ENCODE data around the gene ATF7IP2. TPM values are rescaled to one million over a fixed set of nuclear protein-coding genes. Genes with fewer than 3 reads are reported as not detected.
A peak's percentile ranks its signal among the peaks of the same experiment; 100 is the strongest.

ATF7IP2 gene
- total and polyA plus RNA-seq, 4 donors: 4.9 to 21.2 (median 12.5) TPM

DNA sequence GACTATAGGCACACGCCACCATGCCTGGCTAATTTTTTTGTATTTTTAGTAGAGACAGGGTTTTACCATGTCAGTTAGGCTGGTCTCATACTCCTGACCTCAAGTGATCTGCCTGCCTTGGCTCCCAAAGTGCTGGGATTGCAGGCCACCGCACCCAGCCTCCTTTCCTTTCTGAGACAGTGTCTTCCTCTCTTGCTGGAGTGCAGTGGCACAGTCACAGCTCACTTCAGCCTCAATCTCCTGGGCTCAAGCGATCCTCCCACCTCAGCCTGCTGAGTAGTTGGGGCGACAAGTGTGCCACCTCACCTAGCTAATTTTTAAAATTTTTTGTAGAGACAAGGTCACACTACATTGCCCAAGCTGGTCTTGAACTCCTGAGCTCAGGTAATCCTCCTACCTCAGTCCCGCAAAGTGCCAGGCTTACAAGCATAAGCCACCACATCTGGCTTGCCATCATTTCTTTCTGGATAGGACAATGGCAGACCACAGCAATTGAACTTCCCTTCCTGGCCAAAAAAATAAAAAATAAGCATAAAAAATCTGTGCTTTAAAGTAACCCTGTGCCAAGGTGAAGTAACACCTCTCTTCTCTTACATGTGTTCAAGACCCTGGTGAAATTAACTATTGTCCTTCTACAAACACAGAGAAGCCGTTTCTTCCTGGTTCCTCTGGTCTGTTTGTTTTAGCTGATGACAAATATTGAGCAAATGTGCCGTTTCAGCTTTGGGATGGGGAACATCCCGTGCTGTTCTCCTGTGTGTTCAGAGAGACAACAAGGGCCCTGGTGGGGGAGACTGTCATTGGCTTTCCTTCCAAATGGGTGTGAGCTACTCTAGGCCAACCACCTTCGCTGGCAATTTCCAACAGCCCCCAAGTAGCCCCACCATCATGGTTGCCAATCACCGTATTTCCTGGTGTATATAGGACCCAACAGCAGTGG lies 134.3 kb downstream of the ATF7IP2 start:
- Histone ChIP-seq H3K27ac (ENCODE audit: low read depth in 1 of 2, low read length in 2 of 2) (no peak overlapping the region), H3K27me3 (ENCODE audit: control insufficient read depth in 1 of 2, insufficient read depth in 2 of 2, low read length in 1 of 2) (no peaks in the 10 kb centered on the region), H3K9me3 (ENCODE audit: control insufficient read depth, low read length) (no peaks in the 10 kb centered on the region), H3K4me3 (ENCODE audit: low read length in 2 of 2) (no peak overlapping the region), H3K4me1 (ENCODE audit: control insufficient read depth in 1 of 2, insufficient read depth in 2 of 2, low read length in 2 of 2) (peaks cover 0 to 4% of the 10 kb centered on the region in 2 donors), H3K36me3 (ENCODE audit: control insufficient read depth in 1 of 2, insufficient read depth in 2 of 2, low read length in 1 of 2) (peaks cover 1 to 3% of the 10 kb centered on the region in 2 donors)
- intact Hi-C loops (cut with DNase I): loop anchor here (2.0 to 5.0 kb wide), 3 partner anchors 57 to 392 kb away; no protein-coding TSS in a partner anchor
- ATAC-seq (ENCODE audit: low FRiP score): no peak
- DNase-seq: no peak
- 83 to 84% methylated on average over 10 of the region's 10 CpGs for WGBS, 2 donors

GRCh38 chr16:10520869-10521578 lies 135.2 kb downstream of the ATF7IP2 start:
- Histone ChIP-seq H3K36me3 (ENCODE audit: control insufficient read depth in 1 of 2, insufficient read depth in 2 of 2, low read length in 1 of 2) (peaks cover 1 to 6% of the 10 kb centered on the region in 2 donors), H3K27me3 (ENCODE audit: control insufficient read depth in 1 of 2, insufficient read depth in 2 of 2, low read length in 1 of 2) (no peaks in the 10 kb centered on the region), H3K4me3 (ENCODE audit: low read length in 2 of 2) (no peak overlapping the region), H3K4me1 (ENCODE audit: control insufficient read depth in 1 of 2, insufficient read depth in 2 of 2, low read length in 2 of 2) (peaks cover 0 to under 1% of the 10 kb centered on the region in 2 donors), H3K9me3 (ENCODE audit: control insufficient read depth, low read length) (no peaks in the 10 kb centered on the region), H3K27ac (ENCODE audit: low read depth in 1 of 2, low read length in 2 of 2) (no peak overlapping the region)
- intact Hi-C loops (cut with DNase I): loop anchor here (2.0 to 5.0 kb wide), 3 partner anchors 56 to 391 kb away; no protein-coding TSS in a partner anchor
- DNase-seq (no peak), ATAC-seq (ENCODE audit: low FRiP score) (peak; percentile 27)
- 83% methylated on average over 7 of the region's 7 CpGs for WGBS, 2 donors

DNA sequence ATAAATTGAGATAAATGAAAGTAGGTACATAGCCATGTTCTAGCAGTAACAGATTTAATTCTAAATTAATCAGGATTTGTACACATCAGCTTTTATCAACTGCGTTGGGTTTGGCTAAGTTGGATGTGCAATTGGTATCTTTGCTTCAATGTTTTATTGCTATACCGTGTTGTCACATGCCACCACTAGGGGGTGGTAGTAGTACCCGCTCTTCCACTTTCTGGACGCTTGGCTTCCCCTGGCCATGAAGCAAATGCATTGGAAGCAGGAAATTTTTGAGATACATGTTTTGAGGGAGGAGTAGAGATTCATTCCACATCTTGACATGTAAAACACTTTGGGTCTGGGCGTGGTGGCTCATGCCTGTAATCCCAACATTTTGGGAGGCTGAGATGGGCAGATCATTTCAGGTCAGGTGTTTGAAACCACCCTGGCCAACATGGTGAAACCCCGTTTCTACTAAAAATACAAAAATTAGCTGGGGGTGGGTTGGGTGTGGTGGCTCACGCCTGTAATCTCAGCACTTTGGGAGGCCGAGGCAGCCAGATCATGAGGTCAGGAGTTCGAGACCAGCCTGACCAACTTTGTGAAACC lies 135.9 kb downstream of the ATF7IP2 start:
- Histone ChIP-seq H3K4me1 (ENCODE audit: control insufficient read depth in 1 of 2, insufficient read depth in 2 of 2, low read length in 2 of 2) (no peaks in the 10 kb centered on the region), H3K36me3 (ENCODE audit: control insufficient read depth in 1 of 2, insufficient read depth in 2 of 2, low read length in 1 of 2) (peaks cover 1 to 6% of the 10 kb centered on the region in 2 donors), H3K27me3 (ENCODE audit: control insufficient read depth in 1 of 2, insufficient read depth in 2 of 2, low read length in 1 of 2) (no peaks in the 10 kb centered on the region), H3K27ac (ENCODE audit: low read depth in 1 of 2, low read length in 2 of 2) (no peak overlapping the region), H3K9me3 (ENCODE audit: control insufficient read depth, low read length) (no peaks in the 10 kb centered on the region), H3K4me3 (ENCODE audit: low read length in 2 of 2) (no peak overlapping the region)
- ATAC-seq (ENCODE audit: low FRiP score): peak; percentile 85
- peak in 1 of 2 donors; percentile 74 for DNase-seq
- intact Hi-C loops (cut with DNase I): loop anchor here (2.0 to 5.0 kb wide), 3 partner anchors 56 to 391 kb away; no protein-coding TSS in a partner anchor
- 47 to 49% methylated on average over 9 of the region's 9 CpGs for WGBS, 2 donors

- H3K9me3 ChIP-seq (ENCODE audit: control insufficient read depth, low read length): no peaks in the 10 kb centered on the region
- ATAC-seq (ENCODE audit: low FRiP score) (no peak), DNase-seq (no peak)
- H3K27ac ChIP-seq (ENCODE audit: low read depth in 1 of 2, low read length in 2 of 2): no peak overlapping the region
- peaks cover 1 to 10% of the 10 kb centered on the region in 2 donors for H3K36me3 ChIP-seq (ENCODE audit: control insufficient read depth in 1 of 2, insufficient read depth in 2 of 2, low read length in 1 of 2)
- WGBS, 2 donors: 75 to 95% methylated on average over 2 of the region's 2 CpGs
- H3K4me1 ChIP-seq (ENCODE audit: control insufficient read depth in 1 of 2, insufficient read depth in 2 of 2, low read length in 2 of 2): no peaks in the 10 kb centered on the region
- H3K4me3 ChIP-seq (ENCODE audit: low read length in 2 of 2): no peak overlapping the region
- no peaks in the 10 kb centered on the region for H3K27me3 ChIP-seq (ENCODE audit: control insufficient read depth in 1 of 2, insufficient read depth in 2 of 2, low read length in 1 of 2)
- intact Hi-C loops (cut with DNase I): loop anchor here (5.0 kb wide), 2 partner anchors 54 to 389 kb away; no protein-coding TSS in a partner anchor
Measured at GRCh38 chr16:10522966-10523365, 137.1 kb downstream of the ATF7IP2 start.

- ATAC-seq (ENCODE audit: low FRiP score): no peak
- 93 to 96% methylated on average over 6 of the region's 6 CpGs for WGBS, 2 donors
- intact Hi-C loops (cut with DNase I): no loop called here
Measured at GRCh38 chr16:10525214-10525825, 139.5 kb downstream of the ATF7IP2 start.

GRCh38 chr16:10526962-10527361 lies 141.1 kb downstream of the ATF7IP2 start:
- Histone ChIP-seq H3K27ac (ENCODE audit: low read depth in 1 of 2, low read length in 2 of 2) (no peak overlapping the region), H3K36me3 (ENCODE audit: control insufficient read depth in 1 of 2, insufficient read depth in 2 of 2, low read length in 1 of 2) (peaks cover 1 to 11% of the 10 kb centered on the region in 2 donors), H3K27me3 (ENCODE audit: control insufficient read depth in 1 of 2, insufficient read depth in 2 of 2, low read length in 1 of 2) (no peaks in the 10 kb centered on the region), H3K4me1 (ENCODE audit: control insufficient read depth in 1 of 2, insufficient read depth in 2 of 2, low read length in 2 of 2) (no peaks in the 10 kb centered on the region), H3K9me3 (ENCODE audit: control insufficient read depth, low read length) (no peaks in the 10 kb centered on the region), H3K4me3 (ENCODE audit: low read length in 2 of 2) (no peak overlapping the region)
- DNase-seq (peak in 1 of 2 donors; percentile 10), ATAC-seq (ENCODE audit: low FRiP score) (no peak)
- 90% methylated on average over 7 of the region's 7 CpGs for WGBS, 2 donors
- intact Hi-C loops (cut with DNase I): no loop called here

More at GRCh38 chr16:10525214-10525825, 139.5 kb downstream of the ATF7IP2 start:
- DNase-seq: no peak
- Histone ChIP-seq H3K27me3 (ENCODE audit: control insufficient read depth in 1 of 2, insufficient read depth in 2 of 2, low read length in 1 of 2) (no peaks in the 10 kb centered on the region), H3K36me3 (ENCODE audit: control insufficient read depth in 1 of 2, insufficient read depth in 2 of 2, low read length in 1 of 2) (peaks cover 1 to 11% of the 10 kb centered on the region in 2 donors), H3K4me3 (ENCODE audit: low read length in 2 of 2) (no peak overlapping the region), H3K4me1 (ENCODE audit: control insufficient read depth in 1 of 2, insufficient read depth in 2 of 2, low read length in 2 of 2) (no peaks in the 10 kb centered on the region), H3K9me3 (ENCODE audit: control insufficient read depth, low read length) (no peaks in the 10 kb centered on the region), H3K27ac (ENCODE audit: low read depth in 1 of 2, low read length in 2 of 2) (no peak overlapping the region)

DNA sequence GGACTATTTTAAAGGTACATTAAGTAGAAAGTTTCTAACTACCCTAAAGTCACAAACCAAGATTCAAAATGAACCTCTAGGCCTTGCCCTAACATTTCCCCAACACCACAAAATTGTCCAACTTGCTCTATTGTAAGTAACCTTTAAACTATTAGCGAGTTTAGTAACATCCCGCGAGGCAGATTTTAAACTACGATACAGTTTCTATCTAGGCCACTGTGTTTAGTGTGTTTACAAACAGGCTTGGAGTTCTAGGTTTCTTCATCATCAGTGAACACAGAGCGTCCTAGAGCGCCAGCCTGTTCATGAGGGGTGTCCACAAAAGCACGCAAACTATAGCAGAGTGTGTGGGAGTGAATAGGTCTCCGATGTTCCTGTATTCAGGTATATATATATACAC lies 142.8 kb downstream of the ATF7IP2 start:
- Histone ChIP-seq H3K27ac (ENCODE audit: low read depth in 1 of 2, low read length in 2 of 2) (no peak overlapping the region), H3K36me3 (ENCODE audit: control insufficient read depth in 1 of 2, insufficient read depth in 2 of 2, low read length in 1 of 2) (peaks cover 3 to 13% of the 10 kb centered on the region in 2 donors), H3K4me3 (ENCODE audit: low read length in 2 of 2) (no peak overlapping the region), H3K4me1 (ENCODE audit: control insufficient read depth in 1 of 2, insufficient read depth in 2 of 2, low read length in 2 of 2) (no peaks in the 10 kb centered on the region), H3K9me3 (ENCODE audit: control insufficient read depth, low read length) (no peaks in the 10 kb centered on the region), H3K27me3 (ENCODE audit: control insufficient read depth in 1 of 2, insufficient read depth in 2 of 2, low read length in 1 of 2) (no peaks in the 10 kb centered on the region)
- ATAC-seq (ENCODE audit: low FRiP score) (no peak), DNase-seq (peak in 1 of 2 donors; percentile 7)
- intact Hi-C loops (cut with DNase I): no loop called here
- WGBS, 2 donors: 94 to 95% methylated on average over 8 of the region's 8 CpGs

Measured in aorta (tissue), 5 donors.